MM.1S (cell line): ENCODE data around the gene SCN2A.

Experiments used
- EZH2 ChIP-seq: fragments of 300-600 bp; sonication (generic); optimal IDR thresholded peaks from 2 replicates; pipeline ENCODE3; 2017; ENCODE audit warnings: low read depth, mild to moderate bottlenecking, antibody characterized with exemption, low read length, mixed read lengths
- EZH2phosphoT487 ChIP-seq: fragments of 300-600 bp; sonication (generic); IDR thresholded peaks from 2 replicates; pipeline ENCODE4 v1.6.1; 2018; ENCODE audit warnings: antibody characterized with exemption, low read length
- TF ChIP-seq, protein P1 (sequence below): fragments of 300-600 bp; sonication (generic); IDR thresholded peaks from 2 replicates; pipeline ENCODE4 v1.5.1; 2016; ENCODE audit warnings: antibody characterized with exemption, low read length, mixed read lengths

GRCh38 chr2:165237056-165237455 is 2.2 kb upstream of the SCN2A start:
- TF ChIP-seq, protein P1, sequence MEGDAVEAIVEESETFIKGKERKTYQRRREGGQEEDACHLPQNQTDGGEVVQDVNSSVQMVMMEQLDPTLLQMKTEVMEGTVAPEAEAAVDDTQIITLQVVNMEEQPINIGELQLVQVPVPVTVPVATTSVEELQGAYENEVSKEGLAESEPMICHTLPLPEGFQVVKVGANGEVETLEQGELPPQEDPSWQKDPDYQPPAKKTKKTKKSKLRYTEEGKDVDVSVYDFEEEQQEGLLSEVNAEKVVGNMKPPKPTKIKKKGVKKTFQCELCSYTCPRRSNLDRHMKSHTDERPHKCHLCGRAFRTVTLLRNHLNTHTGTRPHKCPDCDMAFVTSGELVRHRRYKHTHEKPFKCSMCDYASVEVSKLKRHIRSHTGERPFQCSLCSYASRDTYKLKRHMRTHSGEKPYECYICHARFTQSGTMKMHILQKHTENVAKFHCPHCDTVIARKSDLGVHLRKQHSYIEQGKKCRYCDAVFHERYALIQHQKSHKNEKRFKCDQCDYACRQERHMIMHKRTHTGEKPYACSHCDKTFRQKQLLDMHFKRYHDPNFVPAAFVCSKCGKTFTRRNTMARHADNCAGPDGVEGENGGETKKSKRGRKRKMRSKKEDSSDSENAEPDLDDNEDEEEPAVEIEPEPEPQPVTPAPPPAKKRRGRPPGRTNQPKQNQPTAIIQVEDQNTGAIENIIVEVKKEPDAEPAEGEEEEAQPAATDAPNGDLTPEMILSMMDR = no peak
- no peak for TF ChIP-seq EZH2phosphoT487
- no peak for TF ChIP-seq EZH2
